ENCODE data around the gene PRICKLE2. TPM values are rescaled to one million over a fixed set of nuclear protein-coding genes. Genes with fewer than 3 reads are reported as not detected.

The PRICKLE2 gene
- total RNA-seq, 1 donor from 2014 or later, result 43.5 TPM

DNA sequence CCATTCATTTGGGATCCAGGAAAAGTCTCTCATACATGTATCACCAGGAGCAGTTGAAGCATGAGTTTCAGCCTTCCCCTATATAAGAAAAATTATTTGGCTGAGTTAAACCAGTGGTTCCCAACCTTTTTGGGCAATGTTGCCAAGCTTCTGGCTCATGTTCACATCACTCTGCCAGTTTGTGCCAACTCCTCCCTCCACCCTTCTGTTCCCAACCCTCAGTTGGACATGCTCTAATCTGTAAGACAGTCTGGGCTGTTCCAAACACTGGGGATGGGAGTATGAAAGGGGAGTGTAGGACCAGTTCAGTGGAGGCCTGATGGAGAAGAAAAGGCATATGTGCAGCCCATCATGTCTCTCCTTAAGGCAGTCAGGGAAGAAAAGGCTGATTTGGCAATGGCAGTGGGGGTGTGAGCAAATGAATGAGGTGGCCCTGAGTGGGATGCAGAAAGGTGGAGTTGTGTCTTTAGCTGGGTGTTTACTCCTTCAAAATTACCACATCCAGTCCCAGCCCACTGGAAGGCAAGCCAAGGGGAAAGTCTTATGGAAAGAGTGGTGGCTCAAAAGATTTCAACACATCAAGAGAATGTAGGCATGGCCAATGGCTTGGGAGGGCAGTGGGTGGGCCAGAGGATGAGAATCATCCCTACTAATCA lies 32.0 kb upstream of the PRICKLE2 start:
- Histone ChIP-seq H3K4me1 (peaks cover 6% of the 10 kb centered on the region), H3K27me3 (ENCODE audit: low read depth) (no peaks in the 10 kb centered on the region), H3K4me3 (no peak overlapping the region), H3K36me3 (no peaks in the 10 kb centered on the region), H3K27ac (no peak overlapping the region), H3K9me3 (no peaks in the 10 kb centered on the region)
- DNase-seq (no peak), ATAC-seq (no peak)
- TF ChIP-seq, protein P1, sequence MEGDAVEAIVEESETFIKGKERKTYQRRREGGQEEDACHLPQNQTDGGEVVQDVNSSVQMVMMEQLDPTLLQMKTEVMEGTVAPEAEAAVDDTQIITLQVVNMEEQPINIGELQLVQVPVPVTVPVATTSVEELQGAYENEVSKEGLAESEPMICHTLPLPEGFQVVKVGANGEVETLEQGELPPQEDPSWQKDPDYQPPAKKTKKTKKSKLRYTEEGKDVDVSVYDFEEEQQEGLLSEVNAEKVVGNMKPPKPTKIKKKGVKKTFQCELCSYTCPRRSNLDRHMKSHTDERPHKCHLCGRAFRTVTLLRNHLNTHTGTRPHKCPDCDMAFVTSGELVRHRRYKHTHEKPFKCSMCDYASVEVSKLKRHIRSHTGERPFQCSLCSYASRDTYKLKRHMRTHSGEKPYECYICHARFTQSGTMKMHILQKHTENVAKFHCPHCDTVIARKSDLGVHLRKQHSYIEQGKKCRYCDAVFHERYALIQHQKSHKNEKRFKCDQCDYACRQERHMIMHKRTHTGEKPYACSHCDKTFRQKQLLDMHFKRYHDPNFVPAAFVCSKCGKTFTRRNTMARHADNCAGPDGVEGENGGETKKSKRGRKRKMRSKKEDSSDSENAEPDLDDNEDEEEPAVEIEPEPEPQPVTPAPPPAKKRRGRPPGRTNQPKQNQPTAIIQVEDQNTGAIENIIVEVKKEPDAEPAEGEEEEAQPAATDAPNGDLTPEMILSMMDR (IDR thresholded peaks at IDR 0.05), result no peak
- intact Hi-C loops (cut with DNase I), result no loop called here

DNA sequence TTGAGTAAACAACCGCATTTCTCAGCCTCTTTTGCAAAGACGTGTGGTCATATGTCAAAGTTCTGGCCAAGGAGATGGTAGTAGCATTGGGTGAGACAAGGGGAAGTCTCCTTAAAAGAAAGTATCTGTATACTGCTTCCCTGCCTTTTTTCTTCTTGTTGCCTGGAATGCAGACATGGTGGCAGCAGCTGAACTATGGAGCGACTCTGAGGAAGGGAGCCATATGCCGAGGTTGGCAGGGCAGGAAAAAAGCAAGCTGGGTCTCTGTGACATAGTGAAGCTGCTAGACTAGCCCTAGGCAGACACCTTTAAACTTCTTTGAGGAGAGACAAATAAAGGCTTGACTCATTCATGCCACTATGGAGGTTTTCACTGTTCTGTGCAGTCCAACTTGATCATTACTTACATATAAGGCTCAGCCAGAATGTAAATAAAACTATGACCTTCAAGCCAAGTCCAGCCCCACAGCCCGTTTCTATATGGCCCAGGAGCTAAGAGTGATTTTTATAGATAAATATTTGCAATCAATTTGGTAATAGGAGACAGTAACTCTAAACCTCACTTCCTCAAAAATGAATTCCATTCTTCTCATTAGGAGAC lies 30.6 kb upstream of the PRICKLE2 start:
- no peak for ATAC-seq
- no peak overlapping the region for H3K27ac ChIP-seq
- TF ChIP-seq, protein P1 (IDR thresholded peaks at IDR 0.05), result no peak
- no peaks in the 10 kb centered on the region for H3K27me3 ChIP-seq (ENCODE audit: low read depth)
- DNase-seq, result no peak
- no peak overlapping the region for H3K4me3 ChIP-seq
- no peaks in the 10 kb centered on the region for H3K36me3 ChIP-seq
- peaks cover 6% of the 10 kb centered on the region for H3K4me1 ChIP-seq
- no peaks in the 10 kb centered on the region for H3K9me3 ChIP-seq
- intact Hi-C loops (cut with DNase I), result no loop called here

DNA sequence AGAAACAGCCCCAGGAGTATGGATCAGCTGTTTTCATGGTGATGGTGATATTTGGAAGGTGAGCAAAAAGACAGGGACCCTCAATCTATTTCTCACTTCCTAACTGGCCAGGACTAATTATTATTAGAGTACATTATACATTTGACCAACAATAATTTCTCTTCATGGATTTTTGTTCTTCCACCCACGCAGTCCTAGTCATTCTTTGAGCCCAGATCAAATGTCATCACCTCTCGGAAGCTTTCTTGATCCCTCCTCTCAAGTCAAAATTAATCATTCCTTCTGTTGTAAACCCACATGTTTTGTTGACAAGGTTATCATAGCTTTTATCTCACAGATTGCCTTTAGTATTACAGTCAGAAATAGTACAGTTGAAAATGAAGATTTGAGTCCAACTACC lies 29.2 kb upstream of the PRICKLE2 start:
- no peak for ATAC-seq
- no peak overlapping the region for H3K4me3 ChIP-seq

DNA sequence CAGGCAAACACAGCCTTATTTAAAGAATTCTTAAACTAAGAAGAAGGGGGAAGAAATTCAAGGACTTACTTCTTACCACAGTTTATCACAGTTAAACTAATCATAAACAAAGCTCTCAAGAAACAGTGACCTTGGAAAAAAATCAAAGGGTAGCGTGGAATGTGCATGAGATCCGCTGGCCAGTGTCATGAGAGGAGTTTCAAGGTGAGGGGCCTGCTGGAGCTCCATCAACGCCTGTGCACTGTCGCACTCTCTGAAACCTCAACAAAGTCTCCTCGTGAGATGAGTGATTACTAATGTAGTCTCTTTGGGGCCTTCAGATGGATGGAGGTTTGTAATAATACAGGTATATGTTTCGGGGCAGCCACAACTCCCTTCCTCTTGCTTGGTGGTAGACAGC lies 28.4 kb upstream of the PRICKLE2 start:
- DNase-seq, result no peak
- intact Hi-C loops (cut with DNase I), result no loop called here
- Histone ChIP-seq H3K27me3 (ENCODE audit: low read depth) (no peaks in the 10 kb centered on the region), H3K27ac (no peak overlapping the region), H3K36me3 (no peaks in the 10 kb centered on the region), H3K9me3 (no peaks in the 10 kb centered on the region), H3K4me3 (no peak overlapping the region), H3K4me1 (peaks cover 6% of the 10 kb centered on the region)
- ATAC-seq, result no peak
- TF ChIP-seq, protein P1 (IDR thresholded peaks at IDR 0.05), result no peak

More for the DNA sequence above, 29.2 kb upstream of the PRICKLE2 start:
- no peak for DNase-seq
- Histone ChIP-seq H3K4me1 (peaks cover 6% of the 10 kb centered on the region), H3K27ac (no peak overlapping the region), H3K36me3 (no peaks in the 10 kb centered on the region), H3K27me3 (ENCODE audit: low read depth) (no peaks in the 10 kb centered on the region), H3K9me3 (no peaks in the 10 kb centered on the region)
- intact Hi-C loops (cut with DNase I), result no loop called here
- TF ChIP-seq, protein P1 (IDR thresholded peaks at IDR 0.05), result no peak

DNA sequence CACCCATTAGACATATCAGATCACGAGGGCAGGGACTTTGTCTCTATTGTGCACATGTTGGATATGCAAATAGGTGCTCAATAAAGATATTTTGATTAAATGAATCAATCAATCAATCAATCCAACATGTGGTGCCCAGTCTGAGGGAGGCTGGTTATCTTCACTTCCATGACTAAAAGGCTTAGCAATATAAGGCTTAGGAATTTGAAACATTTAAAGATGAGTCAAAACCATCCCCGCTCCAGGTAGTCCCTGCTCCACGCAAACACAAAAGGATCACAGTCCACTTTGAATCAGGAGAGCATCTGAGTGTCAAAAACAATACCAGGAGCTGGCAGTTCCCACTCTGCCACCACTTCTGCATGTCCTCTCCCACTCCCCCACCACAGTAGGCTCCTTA lies 25.8 kb upstream of the PRICKLE2 start:
- DNase-seq (no peak), ATAC-seq (no peak)
- intact Hi-C loops (cut with DNase I), result no loop called here

More for the DNA sequence above, 25.8 kb upstream of the PRICKLE2 start:
- Histone ChIP-seq H3K27ac (no peak overlapping the region), H3K36me3 (no peaks in the 10 kb centered on the region), H3K4me3 (no peak overlapping the region), H3K27me3 (ENCODE audit: low read depth) (no peaks in the 10 kb centered on the region), H3K4me1 (peaks cover 6% of the 10 kb centered on the region), H3K9me3 (no peaks in the 10 kb centered on the region)
- TF ChIP-seq, protein P1 (IDR thresholded peaks at IDR 0.05), result no peak
